Rectal smooth muscle tissue (tissue), 1 donor: Measurements from ENCODE around the gene NANOS3.
A peak's percentile ranks its signal among the peaks of the same experiment; 100 is the strongest.
"Not testable (repeated sequence)": the region's sequence is repeated elsewhere in the genome, so short reads cannot be mapped to it uniquely, and the experiment has no call there.

Experiments used
- H3K27ac ChIP-seq: one replicate; pipeline ENCODE4 v1.7.0; 2013; ENCODE audit warnings: low read depth, low read length, inconsistent platforms
- H3K27me3 ChIP-seq: one replicate; pipeline ENCODE4 v1.7.0; 2013; ENCODE audit warnings: low read length; ENCODE audit not compliant: control insufficient read depth, insufficient read depth
- H3K36me3 ChIP-seq: one replicate; pipeline ENCODE4 v1.7.0; 2013; ENCODE audit warnings: low read length; ENCODE audit not compliant: control insufficient read depth, insufficient read depth
- H3K4me1 ChIP-seq: one replicate; pipeline ENCODE4 v1.7.0; 2013; ENCODE audit warnings: low read length; ENCODE audit not compliant: control insufficient read depth, insufficient read depth
- H3K4me3 ChIP-seq: one replicate; pipeline ENCODE4 v1.7.0; 2013; ENCODE audit warnings: low read length
- H3K9ac ChIP-seq: one replicate; pipeline ENCODE4 v1.7.0; 2013; ENCODE audit warnings: low read length

The NANOS3 gene

GRCh38 chr19:13906910-13907309 lies 30.0 kb downstream of the NANOS3 start:
- H3K27ac ChIP-seq = no peak overlapping the region
- H3K36me3 ChIP-seq = no peaks in the 10 kb centered on the region
- H3K27me3 ChIP-seq = no peaks in the 10 kb centered on the region
- peak overlapping the region; percentile 81 for H3K4me3 ChIP-seq
- H3K9ac ChIP-seq = peak overlapping the region; percentile 49
- peaks cover 7% of the 10 kb centered on the region for H3K4me1 ChIP-seq

DNA sequence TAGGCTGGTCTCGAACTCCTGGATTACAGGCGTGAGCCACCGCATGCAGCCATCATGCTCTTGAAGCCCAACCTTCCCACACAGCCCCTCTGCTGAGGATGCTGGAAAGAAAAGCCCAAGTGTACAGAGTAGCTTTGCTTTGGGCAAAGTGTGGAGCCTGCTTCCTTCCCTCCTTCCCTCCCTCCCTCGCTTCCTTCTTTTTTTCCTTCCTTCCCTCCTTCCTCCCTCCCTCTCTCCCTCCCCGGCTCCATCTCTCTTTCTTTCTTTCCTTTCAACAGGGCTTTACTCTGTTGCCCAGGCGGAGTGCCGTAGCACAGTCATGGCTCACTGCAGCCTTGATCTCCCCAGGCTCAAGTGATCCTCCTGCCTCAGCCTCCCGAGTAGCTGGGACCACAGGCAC lies 31.7 kb downstream of the NANOS3 start:
- Histone ChIP-seq H3K27me3 (no peaks in the 10 kb centered on the region), H3K27ac (no peak overlapping the region), H3K4me3 (no peak overlapping the region), H3K4me1 (peaks cover 7% of the 10 kb centered on the region), H3K36me3 (peaks cover 10% of the 10 kb centered on the region), H3K9ac (no peak overlapping the region)

DNA sequence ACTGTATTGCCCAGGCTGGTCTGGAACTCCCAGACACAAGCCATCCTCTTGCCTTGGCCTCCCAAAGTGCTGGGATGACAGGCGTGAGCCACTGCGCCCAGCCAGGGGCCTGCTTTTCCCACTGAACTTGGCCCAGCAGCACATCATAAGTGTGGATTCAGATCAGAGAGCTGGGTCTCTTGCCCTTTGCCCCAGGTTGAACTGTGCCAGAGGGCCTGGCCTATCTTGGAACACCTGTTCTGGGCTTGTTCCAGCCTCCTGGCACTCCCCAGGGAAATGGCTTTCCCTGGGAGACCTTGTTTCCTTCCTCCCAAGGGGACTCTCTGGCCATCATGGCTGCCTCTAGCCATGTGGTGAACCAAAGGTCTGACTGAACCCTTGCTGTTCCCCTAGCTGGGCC lies 32.5 kb downstream of the NANOS3 start:
- peaks cover 10% of the 10 kb centered on the region for H3K36me3 ChIP-seq

DNA sequence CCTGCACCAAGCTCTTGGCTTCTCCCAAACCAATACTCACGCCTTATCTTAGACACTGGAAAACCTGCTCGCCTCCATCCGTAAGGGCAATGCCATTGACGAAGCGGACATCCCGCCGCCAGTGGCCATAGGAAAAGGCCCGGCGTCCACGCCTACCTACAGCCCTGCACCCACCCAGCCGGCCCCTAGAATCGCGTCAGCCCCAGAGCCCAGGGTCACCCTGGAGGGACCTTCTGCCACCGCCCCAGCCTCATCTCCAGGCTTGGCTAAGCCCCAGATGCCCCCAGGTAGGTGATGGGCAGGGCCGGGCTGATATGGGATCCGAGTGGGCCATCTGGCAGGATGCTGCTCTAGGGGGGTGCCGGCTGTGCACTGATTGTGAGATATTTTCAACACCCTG lies 36.4 kb downstream of the NANOS3 start:
- H3K36me3 ChIP-seq = peaks cover 20% of the 10 kb centered on the region
- H3K9ac ChIP-seq = no peak overlapping the region
- H3K4me3 ChIP-seq = no peak overlapping the region
- no peak overlapping the region for H3K27ac ChIP-seq
- H3K4me1 ChIP-seq = no peaks in the 10 kb centered on the region
- no peaks in the 10 kb centered on the region for H3K27me3 ChIP-seq

More for the DNA sequence above, 32.5 kb downstream of the NANOS3 start:
- no peak overlapping the region for H3K9ac ChIP-seq
- peaks cover 7% of the 10 kb centered on the region for H3K4me1 ChIP-seq
- no peaks in the 10 kb centered on the region for H3K27me3 ChIP-seq
- no peak overlapping the region for H3K27ac ChIP-seq
- no peak overlapping the region for H3K4me3 ChIP-seq

DNA sequence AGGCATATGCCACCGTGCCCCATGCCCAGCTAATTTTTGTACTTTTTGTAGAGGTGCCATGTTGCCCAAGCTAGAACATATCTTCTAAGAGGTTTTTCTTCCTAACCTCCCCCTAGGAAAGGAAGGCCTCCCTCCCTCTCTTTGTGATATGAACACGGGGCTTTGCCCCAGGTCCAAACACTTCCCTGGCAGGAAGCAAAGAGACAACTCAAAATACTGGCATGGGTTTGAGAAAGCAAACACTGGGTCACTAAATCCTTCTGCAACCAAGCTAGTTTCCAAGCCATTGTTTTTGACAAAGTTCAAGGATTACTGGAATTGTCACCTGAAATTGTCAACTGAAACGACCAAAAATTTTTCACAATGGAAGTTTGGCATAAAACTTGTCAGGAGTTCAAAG lies 37.8 kb downstream of the NANOS3 start:
- Histone ChIP-seq H3K4me3 (no peak overlapping the region), H3K4me1 (no peaks in the 10 kb centered on the region), H3K27ac (no peak overlapping the region), H3K9ac (no peak overlapping the region), H3K27me3 (no peaks in the 10 kb centered on the region), H3K36me3 (peaks cover 23% of the 10 kb centered on the region)

GRCh38 chr19:13917888-13918406 lies 41.0 kb downstream of the NANOS3 start:
- no peaks in the 10 kb centered on the region for H3K27me3 ChIP-seq
- H3K9ac ChIP-seq = no peak overlapping the region
- H3K36me3 ChIP-seq = peaks cover 35% of the 10 kb centered on the region
- no peak overlapping the region for H3K4me3 ChIP-seq
- no peaks in the 10 kb centered on the region for H3K4me1 ChIP-seq
- H3K27ac ChIP-seq = no peak overlapping the region

- Histone ChIP-seq H3K27ac (no peak overlapping the region), H3K4me1 (no peaks in the 10 kb centered on the region), H3K4me3 (no peak overlapping the region), H3K27me3 (no peaks in the 10 kb centered on the region), H3K36me3 (peaks cover 37% of the 10 kb centered on the region), H3K9ac (no peak overlapping the region)
These were observed 41.9 kb downstream of the NANOS3 start for GRCh38 chr19:13918726-13919411.

GRCh38 chr19:13920524-13920923 lies 43.6 kb downstream of the NANOS3 start:
- Histone ChIP-seq H3K36me3 (peaks cover 35% of the 10 kb centered on the region), H3K27ac (no peak overlapping the region), H3K27me3 (no peaks in the 10 kb centered on the region), H3K9ac (no peak overlapping the region), H3K4me1 (no peaks in the 10 kb centered on the region), H3K4me3 (no peak overlapping the region)

DNA sequence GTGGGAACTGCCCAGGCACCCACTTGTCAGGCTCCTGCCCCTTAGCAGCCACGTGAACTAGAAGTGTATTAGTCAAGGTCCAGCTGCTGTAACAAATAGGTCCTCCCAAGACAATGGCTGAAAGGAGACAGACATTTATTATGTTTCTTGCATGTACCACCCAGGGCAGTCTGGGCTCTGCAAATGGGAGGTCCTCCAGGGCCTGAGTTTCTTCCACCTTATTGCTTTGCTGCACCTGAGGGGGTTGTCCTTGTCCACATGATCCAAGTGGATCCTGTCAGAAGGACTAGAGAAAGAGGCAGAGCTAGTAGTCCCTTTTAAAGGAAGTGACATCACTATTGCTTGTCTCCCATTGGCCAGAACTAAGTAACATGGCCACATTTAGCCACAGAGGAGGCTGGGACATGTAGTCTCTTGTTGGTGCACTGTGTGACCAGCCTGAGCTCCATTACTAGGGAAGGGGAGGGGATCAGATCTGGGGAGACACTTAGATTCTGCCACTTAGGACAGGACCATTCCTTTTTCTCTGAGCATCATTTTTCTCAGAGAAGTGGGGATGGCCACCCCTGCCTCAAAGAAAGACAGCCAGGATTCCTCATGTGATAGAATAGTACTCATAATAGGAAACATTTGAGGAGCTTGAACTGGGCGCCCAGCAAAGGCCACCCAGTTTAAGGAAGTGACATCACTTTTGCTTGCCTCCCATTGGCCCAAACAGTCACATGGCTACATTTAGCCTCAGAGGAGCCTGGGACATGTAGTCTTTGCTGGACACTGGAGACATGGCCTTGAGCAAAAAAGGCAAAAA lies 44.2 kb downstream of the NANOS3 start:
- Histone ChIP-seq H3K4me3 (no peak overlapping the region), H3K9ac (no peak overlapping the region), H3K27me3 (no peaks in the 10 kb centered on the region), H3K4me1 (no peaks in the 10 kb centered on the region), H3K36me3 (peaks cover 34% of the 10 kb centered on the region), H3K27ac (no peak overlapping the region)

GRCh38 chr19:13922118-13922517 lies 45.2 kb downstream of the NANOS3 start:
- peaks cover 37% of the 10 kb centered on the region for H3K36me3 ChIP-seq
- not testable (repeated sequence) for H3K4me1 ChIP-seq, H3K4me3 ChIP-seq, H3K27me3 ChIP-seq, H3K27ac ChIP-seq, H3K9ac ChIP-seq

DNA sequence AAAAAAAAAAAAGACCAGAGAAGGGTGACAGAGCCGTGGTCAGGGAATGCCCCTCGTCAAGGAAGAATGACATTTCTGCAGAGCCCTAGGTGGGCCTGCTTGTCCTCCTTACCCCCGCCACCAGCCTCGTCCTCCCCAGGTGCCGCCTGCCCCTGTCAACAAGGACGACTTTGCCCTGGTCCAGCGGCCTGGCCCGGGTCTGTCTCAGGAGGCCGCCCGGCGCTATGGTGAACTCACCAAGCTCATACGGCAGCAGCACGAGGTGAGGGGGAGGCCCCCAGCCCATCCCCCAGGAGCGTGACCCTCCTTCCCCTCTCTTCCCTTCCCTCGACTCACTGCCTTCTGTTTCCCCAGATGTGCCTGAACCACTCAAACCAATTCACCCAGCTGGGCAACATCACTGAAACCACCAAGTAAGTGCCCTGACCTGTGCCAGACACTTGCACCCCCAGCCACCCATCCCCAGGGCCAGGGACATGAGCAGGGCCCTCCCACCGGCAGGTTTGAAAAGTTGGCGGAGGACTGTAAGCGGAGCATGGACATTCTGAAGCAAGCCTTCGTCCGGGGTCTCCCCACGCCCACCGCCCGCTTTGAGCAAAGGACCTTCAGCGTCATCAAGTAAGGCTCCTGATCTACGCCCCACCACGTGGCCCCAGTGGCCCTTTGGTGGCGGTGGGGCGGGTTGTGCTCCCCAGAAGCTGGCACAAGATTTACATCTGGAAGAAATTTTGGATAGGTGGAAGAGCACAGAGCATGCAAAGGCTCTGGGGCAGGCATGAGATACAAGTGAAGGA lies 46.5 kb downstream of the NANOS3 start:
- H3K36me3 ChIP-seq = peaks cover 41% of the 10 kb centered on the region
- H3K4me3 ChIP-seq = no peak overlapping the region

GRCh38 chr19:13926010-13926409 lies 49.1 kb downstream of the NANOS3 start:
- Histone ChIP-seq H3K27ac (no peak overlapping the region), H3K4me3 (no peak overlapping the region), H3K27me3 (no peaks in the 10 kb centered on the region), H3K4me1 (no peaks in the 10 kb centered on the region), H3K36me3 (peaks cover 32% of the 10 kb centered on the region), H3K9ac (no peak overlapping the region)

More for the DNA sequence above, 46.5 kb downstream of the NANOS3 start:
- no peak overlapping the region for H3K27ac ChIP-seq
- H3K27me3 ChIP-seq = no peaks in the 10 kb centered on the region
- H3K9ac ChIP-seq = no peak overlapping the region
- no peaks in the 10 kb centered on the region for H3K4me1 ChIP-seq
